SK-N-SH (cell line): ENCODE measurements around the gene ZBTB1. TPM values are rescaled to one million over a fixed set of nuclear protein-coding genes. Genes with fewer than 3 reads are reported as not detected.

ENCODE experiments used
- CTCF ChIA-PET: fragments of 300-600, 350-600 bp; formaldehyde crosslinking; extraction: SDS; loops from one replicate; lab custom pipeline; 2021; lab: Yijun Ruan, JAX
- POLR2A ChIA-PET: fragments of 350-600 bp; sonication (Branson Sonifier 250); formaldehyde crosslinking; extraction: SDS; loops from one replicate; lab custom pipeline; 2020; ENCODE audit warnings: antibody characterized with exemption, inconsistent platforms; lab: Yijun Ruan, JAX
- DNase-seq: peaks from one replicate; pipeline ENCODE4 v3.0.0; 2012
- H2AFZ ChIP-seq: fragments of 200-600 bp; sonication (generic); 2 replicates; pipeline ENCODE4 v1.8.1; 2016; ENCODE audit warnings: antibody characterized with exemption, mild to moderate bottlenecking, low read depth
- H3F3A ChIP-seq: fragments of 200-600 bp; sonication (generic); replicated peaks from 2 replicates; pipeline ENCODE3; 2016; ENCODE audit warnings: antibody characterized with exemption, mild to moderate bottlenecking; ENCODE audit not compliant: insufficient read depth
- H3K27ac ChIP-seq, 2 experiments: fragments of 200-500 bp in 1 of 2; fragments of 200-600 bp in 1 of 2; sonication (Bioruptor generic) in 1 of 2; sonication (generic), shearing (Covaris generic) in 1 of 2; 2 replicates each; pipeline versions ENCODE4 v1.5.1 to v1.6.1; 2014 to 2016; ENCODE audit warnings: low read depth in 2 of 2, inconsistent platforms in 1 of 2, low read length in 1 of 2, mild to moderate bottlenecking in 1 of 2, mixed read lengths in 1 of 2
- H3K27me3 ChIP-seq: fragments of 200-600 bp; sonication (generic), shearing (Covaris generic); 2 replicates; pipeline ENCODE4 v1.6.1; 2016; ENCODE audit warnings: mixed run types; ENCODE audit not compliant: insufficient read depth
- H3K36me3 ChIP-seq, 2 experiments: fragments of 200-500 bp in 1 of 2; fragments of 200-600 bp in 1 of 2; sonication (Bioruptor generic) in 1 of 2; sonication (generic) in 1 of 2; replicated peaks in 1 of 2; 2 replicates each; pipeline versions ENCODE3 to v1.5.1; 2014 to 2016; ENCODE audit warnings: low read length in 1 of 2, mild to moderate bottlenecking in 1 of 2; ENCODE audit not compliant: insufficient read depth in 2 of 2, control insufficient read depth in 1 of 2
- H3K4me1 ChIP-seq, 2 experiments: fragments of 200-500 bp in 1 of 2; fragments of 200-600 bp in 1 of 2; sonication (Bioruptor generic) in 1 of 2; sonication (generic), shearing (Covaris generic) in 1 of 2; 2 replicates each; pipeline versions ENCODE4 v1.5.1 to v1.6.1; 2014 to 2016; ENCODE audit warnings: low read depth in 1 of 2, low read length in 1 of 2, mixed run types in 1 of 2; ENCODE audit not compliant: insufficient read depth in 2 of 2, control insufficient read depth in 1 of 2
- H3K4me2 ChIP-seq: fragments of 200-600 bp; sonication (generic), shearing (Covaris generic); 2 replicates; pipeline ENCODE4 v1.6.1; 2017; ENCODE audit warnings: mixed run types
- H3K4me3 ChIP-seq, 2 experiments: fragments of 200-500 bp in 1 of 2; fragments of 200-600 bp in 1 of 2; sonication (Bioruptor generic) in 1 of 2; sonication (generic), shearing (Covaris generic) in 1 of 2; 2 replicates each; pipeline versions ENCODE4 v1.5.1 to v1.8.1; 2014 to 2016; ENCODE audit warnings: low read depth in 2 of 2, inconsistent platforms in 1 of 2, low read length in 1 of 2, mild to moderate bottlenecking in 1 of 2, mixed read lengths in 1 of 2, moderate library complexity in 1 of 2
- H3K79me2 ChIP-seq: fragments of 200-600 bp; sonication (generic); 2 replicates; pipeline ENCODE4 v1.8.1; 2017; ENCODE audit warnings: mild to moderate bottlenecking; ENCODE audit not compliant: insufficient read depth
- H3K9ac ChIP-seq: fragments of 200-600 bp; sonication (generic); 2 replicates; pipeline ENCODE4 v1.6.1; 2017; ENCODE audit warnings: mixed run types
- H3K9me2 ChIP-seq: fragments of 200-600 bp; sonication (generic); 2 replicates; pipeline ENCODE4 v1.6.1; 2017; ENCODE audit warnings: mixed run types
- H3K9me3 ChIP-seq: fragments of 200-600 bp; sonication (generic); 2 replicates; pipeline ENCODE4 v1.6.1; 2017; ENCODE audit warnings: mixed run types, mild to moderate bottlenecking, moderate library complexity
- H4K20me1 ChIP-seq: fragments of 200-600 bp; sonication (generic); 2 replicates; pipeline ENCODE4 v1.6.1; 2017; ENCODE audit warnings: mild to moderate bottlenecking, mixed run types; ENCODE audit not compliant: insufficient read depth
- CHD2 ChIP-seq: fragments of 150-350 bp; IDR thresholded peaks from 2 replicates; pipeline ENCODE4 v1.6.1; 2018; ENCODE audit warnings: low read length; ENCODE audit not compliant: partially characterized antibody
- EZH2phosphoT487 ChIP-seq: fragments of 200-600 bp; sonication (generic); IDR thresholded peaks from 2 replicates; pipeline ENCODE4 v1.6.1; 2017; ENCODE audit warnings: low read depth, mixed run types, mild to moderate bottlenecking, antibody characterized with exemption, moderate library complexity, borderline replicate concordance
- FOSL2 ChIP-seq: IDR thresholded peaks from 2 replicates; pipeline ENCODE4 v1.4.0; 2012; ENCODE audit warnings: low read depth, mild to moderate bottlenecking, moderate library complexity, borderline replicate concordance
- FOXJ3 ChIP-seq: sonication (generic); formaldehyde crosslinking; IDR thresholded peaks from 2 replicates; pipeline ENCODE4 v1.5.1; 2020; ENCODE audit warnings: mild to moderate bottlenecking, missing genetic modification reagents
- MAX ChIP-seq: IDR thresholded peaks from 2 replicates; pipeline ENCODE4 v1.4.0; 2012; ENCODE audit warnings: low read depth
- MXI1 ChIP-seq: IDR thresholded peaks from 2 replicates; pipeline ENCODE4 v1.6.1; 2012; ENCODE audit warnings: mild to moderate bottlenecking, low read depth, low read length, improper control_type of control experiment
- NRF1 ChIP-seq: IDR thresholded peaks from 2 replicates; pipeline ENCODE4 v1.6.1; 2012; ENCODE audit warnings: low read depth, mild to moderate bottlenecking, low read length
- POLR2AphosphoS5 ChIP-seq: IDR thresholded peaks from 2 replicates; pipeline ENCODE4 v1.6.1; 2012; ENCODE audit warnings: low read depth, low read length
- RAD21 ChIP-seq: IDR thresholded peaks from 2 replicates; pipeline ENCODE4 v1.6.1; 2012; ENCODE audit warnings: mild to moderate bottlenecking, low read length
- RFX5 ChIP-seq: IDR thresholded peaks from 2 replicates; pipeline ENCODE4 v1.6.1; 2012; ENCODE audit warnings: mild to moderate bottlenecking, improper control_type of control experiment, low read length
- SIN3A ChIP-seq: IDR thresholded peaks from 2 replicates; pipeline ENCODE4 v1.6.1; 2012; ENCODE audit warnings: low read depth, mild to moderate bottlenecking, low read length, moderate library complexity, borderline replicate concordance
- SMC3 ChIP-seq: IDR thresholded peaks from 2 replicates; pipeline ENCODE4 v1.6.1; 2012; ENCODE audit warnings: low read depth, low read length, improper control_type of control experiment
- TAF1 ChIP-seq: IDR thresholded peaks from 2 replicates; pipeline ENCODE4 v1.6.1; 2012; ENCODE audit warnings: low read depth, mild to moderate bottlenecking, low read length, moderate library complexity, borderline replicate concordance
- YY1 ChIP-seq: IDR thresholded peaks from 2 replicates; pipeline ENCODE4 v1.4.0; 2012; ENCODE audit warnings: low read depth, mild to moderate bottlenecking
- WGBS: methylation state at CpG from one replicate; pipeline ENCODE4 v1.1.6; 2017; ENCODE audit warnings: low lambda C conversion rate; 5-methylcytosine and 5-hydroxymethylcytosine counted together
- polyA plus RNA-seq, 3 experiments: library from polyadenylated mRNA; depleted of rRNA; stranded (reverse); fragments of >200 nt; gene quantifications; 2 replicates each; pipeline ENCODE4 v1.2.3, GENCODE V29; 2012
- TF ChIP-seq, protein P1 (sequence below): fragments of 150-350 bp; IDR thresholded peaks from 2 replicates; pipeline ENCODE4 v1.6.1; 2016; ENCODE audit warnings: mild to moderate bottlenecking, low read depth, low read length
- TF ChIP-seq, protein P2 (sequence below): IDR thresholded peaks from 2 replicates; pipeline ENCODE4; 2012
- TF ChIP-seq, protein P3 (sequence below): IDR thresholded peaks from 2 replicates; pipeline ENCODE4 v1.6.1; 2012; ENCODE audit warnings: mild to moderate bottlenecking, low read depth, low read length, moderate library complexity
- TF ChIP-seq, protein P4 (sequence below): IDR thresholded peaks from 2 replicates; pipeline ENCODE4 v1.4.0; 2012; ENCODE audit warnings: low read depth, borderline replicate concordance
- TF ChIP-seq, protein P5 (sequence below): fragments of 200-600 bp; sonication (generic); IDR thresholded peaks from 2 replicates; pipeline ENCODE4 v1.6.1; 2017; ENCODE audit warnings: antibody characterized with exemption, mild to moderate bottlenecking, moderate library complexity

Gene ZBTB1
- polyA plus RNA-seq, 1 of the 3 experiments (the other 2 are of a cell fraction): 12.7 TPM

GRCh38 chr14:64540208-64541202 lies 35.9 kb downstream of the ZBTB1 start, which contains the start of gene HSPA2:
HSPA2 (plus strand) TSS chr14:64540741; CDS start chr14:64540850, 109 bp downstream.
- no peaks in the 10 kb centered on the region for H3K9me3 ChIP-seq
- H3K4me1 ChIP-seq: peaks cover 0 to 5% of the 10 kb centered on the region in 2 experiments; a peak in 2 of 4 replicates
- ChIA-PET CTCF (interaction anchor here (0.6 to 1.5 kb wide), 10 partner anchors 9 to 228 kb away, joined by 3 to 16 read pairs (median 4); partner anchors contain the start of gene AKAP5), POLR2A (interaction anchor here (0.6 to 1.5 kb wide), 11 partner anchors 9 to 562 kb away, joined by 3 to 7 read pairs (median 4); partner anchors contain the start of genes MAX and ZBTB1)
- H3K9ac ChIP-seq: peak within 1 kb of the TSS; percentile 83
- peak within 1 kb of the TSS; percentile 61 to 65 for H3K4me3 ChIP-seq
- H3F3A ChIP-seq: peaks cover 23% of the 10 kb centered on the region
- no peaks in the 10 kb centered on the region for H3K9me2 ChIP-seq
- TF ChIP-seq, protein P1, sequence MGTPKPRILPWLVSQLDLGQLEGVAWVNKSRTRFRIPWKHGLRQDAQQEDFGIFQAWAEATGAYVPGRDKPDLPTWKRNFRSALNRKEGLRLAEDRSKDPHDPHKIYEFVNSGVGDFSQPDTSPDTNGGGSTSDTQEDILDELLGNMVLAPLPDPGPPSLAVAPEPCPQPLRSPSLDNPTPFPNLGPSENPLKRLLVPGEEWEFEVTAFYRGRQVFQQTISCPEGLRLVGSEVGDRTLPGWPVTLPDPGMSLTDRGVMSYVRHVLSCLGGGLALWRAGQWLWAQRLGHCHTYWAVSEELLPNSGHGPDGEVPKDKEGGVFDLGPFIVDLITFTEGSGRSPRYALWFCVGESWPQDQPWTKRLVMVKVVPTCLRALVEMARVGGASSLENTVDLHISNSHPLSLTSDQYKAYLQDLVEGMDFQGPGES: peak; percentile 80
- TF ChIP-seq EZH2phosphoT487 (no peak), RFX5 (peak; percentile 64; the same call in 1 of the 2 replicates), TAF1 (peak; percentile 89), RAD21 (peak; percentile 64), FOSL2 (no peak), POLR2AphosphoS5 (peak; percentile 99), NRF1 (peak; percentile 9; the same call in 1 of the 2 replicates), CHD2 (peak; percentile 55), MXI1 (peak; percentile 79), SIN3A (peak; percentile 16; the same call in 1 of the 2 replicates), MAX (peak; percentile 79), YY1 (no peak), FOXJ3 (CRISPR knock-in tag) (no peak), SMC3 (peak; percentile 87)
- TF ChIP-seq, protein P2, sequence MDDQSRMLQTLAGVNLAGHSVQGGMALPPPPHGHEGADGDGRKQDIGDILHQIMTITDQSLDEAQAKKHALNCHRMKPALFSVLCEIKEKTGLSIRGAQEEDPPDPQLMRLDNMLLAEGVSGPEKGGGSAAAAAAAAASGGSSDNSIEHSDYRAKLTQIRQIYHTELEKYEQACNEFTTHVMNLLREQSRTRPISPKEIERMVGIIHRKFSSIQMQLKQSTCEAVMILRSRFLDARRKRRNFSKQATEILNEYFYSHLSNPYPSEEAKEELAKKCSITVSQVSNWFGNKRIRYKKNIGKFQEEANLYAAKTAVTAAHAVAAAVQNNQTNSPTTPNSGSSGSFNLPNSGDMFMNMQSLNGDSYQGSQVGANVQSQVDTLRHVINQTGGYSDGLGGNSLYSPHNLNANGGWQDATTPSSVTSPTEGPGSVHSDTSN: peak; percentile 99
- TF ChIP-seq, protein P3, sequence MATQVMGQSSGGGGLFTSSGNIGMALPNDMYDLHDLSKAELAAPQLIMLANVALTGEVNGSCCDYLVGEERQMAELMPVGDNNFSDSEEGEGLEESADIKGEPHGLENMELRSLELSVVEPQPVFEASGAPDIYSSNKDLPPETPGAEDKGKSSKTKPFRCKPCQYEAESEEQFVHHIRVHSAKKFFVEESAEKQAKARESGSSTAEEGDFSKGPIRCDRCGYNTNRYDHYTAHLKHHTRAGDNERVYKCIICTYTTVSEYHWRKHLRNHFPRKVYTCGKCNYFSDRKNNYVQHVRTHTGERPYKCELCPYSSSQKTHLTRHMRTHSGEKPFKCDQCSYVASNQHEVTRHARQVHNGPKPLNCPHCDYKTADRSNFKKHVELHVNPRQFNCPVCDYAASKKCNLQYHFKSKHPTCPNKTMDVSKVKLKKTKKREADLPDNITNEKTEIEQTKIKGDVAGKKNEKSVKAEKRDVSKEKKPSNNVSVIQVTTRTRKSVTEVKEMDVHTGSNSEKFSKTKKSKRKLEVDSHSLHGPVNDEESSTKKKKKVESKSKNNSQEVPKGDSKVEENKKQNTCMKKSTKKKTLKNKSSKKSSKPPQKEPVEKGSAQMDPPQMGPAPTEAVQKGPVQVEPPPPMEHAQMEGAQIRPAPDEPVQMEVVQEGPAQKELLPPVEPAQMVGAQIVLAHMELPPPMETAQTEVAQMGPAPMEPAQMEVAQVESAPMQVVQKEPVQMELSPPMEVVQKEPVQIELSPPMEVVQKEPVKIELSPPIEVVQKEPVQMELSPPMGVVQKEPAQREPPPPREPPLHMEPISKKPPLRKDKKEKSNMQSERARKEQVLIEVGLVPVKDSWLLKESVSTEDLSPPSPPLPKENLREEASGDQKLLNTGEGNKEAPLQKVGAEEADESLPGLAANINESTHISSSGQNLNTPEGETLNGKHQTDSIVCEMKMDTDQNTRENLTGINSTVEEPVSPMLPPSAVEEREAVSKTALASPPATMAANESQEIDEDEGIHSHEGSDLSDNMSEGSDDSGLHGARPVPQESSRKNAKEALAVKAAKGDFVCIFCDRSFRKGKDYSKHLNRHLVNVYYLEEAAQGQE: 0 out of 2 replicates have a peak, but pooled peaks have one; percentile 19
- TF ChIP-seq, protein P4, sequence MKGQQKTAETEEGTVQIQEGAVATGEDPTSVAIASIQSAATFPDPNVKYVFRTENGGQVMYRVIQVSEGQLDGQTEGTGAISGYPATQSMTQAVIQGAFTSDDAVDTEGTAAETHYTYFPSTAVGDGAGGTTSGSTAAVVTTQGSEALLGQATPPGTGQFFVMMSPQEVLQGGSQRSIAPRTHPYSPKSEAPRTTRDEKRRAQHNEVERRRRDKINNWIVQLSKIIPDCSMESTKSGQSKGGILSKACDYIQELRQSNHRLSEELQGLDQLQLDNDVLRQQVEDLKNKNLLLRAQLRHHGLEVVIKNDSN: no peak
- TF ChIP-seq, protein P5, sequence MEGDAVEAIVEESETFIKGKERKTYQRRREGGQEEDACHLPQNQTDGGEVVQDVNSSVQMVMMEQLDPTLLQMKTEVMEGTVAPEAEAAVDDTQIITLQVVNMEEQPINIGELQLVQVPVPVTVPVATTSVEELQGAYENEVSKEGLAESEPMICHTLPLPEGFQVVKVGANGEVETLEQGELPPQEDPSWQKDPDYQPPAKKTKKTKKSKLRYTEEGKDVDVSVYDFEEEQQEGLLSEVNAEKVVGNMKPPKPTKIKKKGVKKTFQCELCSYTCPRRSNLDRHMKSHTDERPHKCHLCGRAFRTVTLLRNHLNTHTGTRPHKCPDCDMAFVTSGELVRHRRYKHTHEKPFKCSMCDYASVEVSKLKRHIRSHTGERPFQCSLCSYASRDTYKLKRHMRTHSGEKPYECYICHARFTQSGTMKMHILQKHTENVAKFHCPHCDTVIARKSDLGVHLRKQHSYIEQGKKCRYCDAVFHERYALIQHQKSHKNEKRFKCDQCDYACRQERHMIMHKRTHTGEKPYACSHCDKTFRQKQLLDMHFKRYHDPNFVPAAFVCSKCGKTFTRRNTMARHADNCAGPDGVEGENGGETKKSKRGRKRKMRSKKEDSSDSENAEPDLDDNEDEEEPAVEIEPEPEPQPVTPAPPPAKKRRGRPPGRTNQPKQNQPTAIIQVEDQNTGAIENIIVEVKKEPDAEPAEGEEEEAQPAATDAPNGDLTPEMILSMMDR: peak; percentile 73
- H3K36me3 ChIP-seq: no peaks in the 10 kb centered on the region
- H4K20me1 ChIP-seq: no peaks in the 10 kb centered on the region
- peak within 1 kb of the TSS; percentile 84 for H2AFZ ChIP-seq
- WGBS: 26% methylated on average over 51 of the region's 79 CpGs
- no peaks in the 10 kb centered on the region for H3K79me2 ChIP-seq
- H3K4me2 ChIP-seq: peak within 1 kb of the TSS; percentile 70
- no peaks in the 10 kb centered on the region for H3K27me3 ChIP-seq
- DNase-seq: peak; percentile 98
- H3K27ac ChIP-seq: peak within 1 kb of the TSS; percentile 79 to 94
